Glutamatergic neuron (in vitro differentiated cells): ENCODE results near the gene EXOC4. TPM values are rescaled to one million over a fixed set of nuclear protein-coding genes. Genes with fewer than 3 reads are reported as not detected.

Experiments used
- DNase-seq: peaks from one replicate; pipeline ENCODE4 v3.0.0; 2022
- H3K27ac Mint-ChIP-seq: one replicate; pipeline ENCODE4 v1.8.0; 2020; ENCODE audit warnings: mild to moderate bottlenecking, mixed read lengths, inconsistent platforms; ENCODE audit not compliant: unreplicated experiment
- H3K27me3 Mint-ChIP-seq: one replicate; pipeline ENCODE4 v1.8.0; 2020; ENCODE audit warnings: mild to moderate bottlenecking, moderate library complexity, mixed read lengths, inconsistent platforms; ENCODE audit not compliant: unreplicated experiment
- H3K36me3 Mint-ChIP-seq: one replicate; pipeline ENCODE4 v1.8.0; 2020; ENCODE audit warnings: mild to moderate bottlenecking, mixed read lengths, inconsistent platforms; ENCODE audit not compliant: unreplicated experiment
- H3K4me1 Mint-ChIP-seq: one replicate; pipeline ENCODE4 v1.8.0; 2020; ENCODE audit warnings: mild to moderate bottlenecking, low read depth, mixed read lengths, inconsistent platforms; ENCODE audit not compliant: unreplicated experiment
- H3K4me3 Mint-ChIP-seq: one replicate; pipeline ENCODE4 v1.8.0; 2020; ENCODE audit warnings: mild to moderate bottlenecking, mixed read lengths, inconsistent platforms; ENCODE audit not compliant: unreplicated experiment
- H3K9me3 Mint-ChIP-seq: one replicate; pipeline ENCODE4 v1.8.0; 2020; ENCODE audit warnings: mild to moderate bottlenecking, moderate library complexity, mixed read lengths, inconsistent platforms; ENCODE audit not compliant: unreplicated experiment
- total RNA-seq: library from RNA; stranded (reverse); fragmentation: NEBNext Ultra II Directional; extraction: Animal tissue kit (Norgen Biotek cat#: 25700); gene quantifications from one replicate; pipeline ENCODE4 v1.2.1, GENCODE V29; 2021; ENCODE audit not compliant: unreplicated experiment
- TF ChIP-seq, protein P1 (sequence below): fragments of 200-600 bp; sonication (generic); IDR thresholded peaks from one replicate; pipeline ENCODE4 v1.5.0; 2021; ENCODE audit not compliant: partially characterized antibody, unreplicated experiment

Gene EXOC4
- total RNA-seq, 1 donor from 2014 or later = 73.8 TPM

DNA sequence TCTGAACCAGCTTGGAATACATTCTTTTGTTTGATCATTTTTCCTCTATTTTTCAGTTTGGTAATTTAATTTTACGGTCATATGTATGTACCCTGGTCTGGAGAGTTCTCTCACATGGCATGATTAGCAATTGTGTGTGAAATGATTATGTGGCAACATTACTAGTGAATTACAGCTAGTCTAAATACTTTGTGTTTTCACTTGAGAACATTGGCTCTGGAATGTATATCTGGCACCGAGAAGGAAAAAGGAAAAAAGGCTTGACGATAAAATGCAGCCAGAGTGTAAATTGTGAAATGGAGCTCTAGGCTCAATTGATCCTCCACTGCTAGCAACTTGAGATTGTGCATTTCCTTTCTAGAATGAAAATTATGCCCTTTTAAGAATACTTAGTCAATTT is 397.2 kb downstream of the EXOC4 start:
- no peaks in the 10 kb centered on the region for H3K36me3 Mint-ChIP-seq
- TF ChIP-seq, protein P1, sequence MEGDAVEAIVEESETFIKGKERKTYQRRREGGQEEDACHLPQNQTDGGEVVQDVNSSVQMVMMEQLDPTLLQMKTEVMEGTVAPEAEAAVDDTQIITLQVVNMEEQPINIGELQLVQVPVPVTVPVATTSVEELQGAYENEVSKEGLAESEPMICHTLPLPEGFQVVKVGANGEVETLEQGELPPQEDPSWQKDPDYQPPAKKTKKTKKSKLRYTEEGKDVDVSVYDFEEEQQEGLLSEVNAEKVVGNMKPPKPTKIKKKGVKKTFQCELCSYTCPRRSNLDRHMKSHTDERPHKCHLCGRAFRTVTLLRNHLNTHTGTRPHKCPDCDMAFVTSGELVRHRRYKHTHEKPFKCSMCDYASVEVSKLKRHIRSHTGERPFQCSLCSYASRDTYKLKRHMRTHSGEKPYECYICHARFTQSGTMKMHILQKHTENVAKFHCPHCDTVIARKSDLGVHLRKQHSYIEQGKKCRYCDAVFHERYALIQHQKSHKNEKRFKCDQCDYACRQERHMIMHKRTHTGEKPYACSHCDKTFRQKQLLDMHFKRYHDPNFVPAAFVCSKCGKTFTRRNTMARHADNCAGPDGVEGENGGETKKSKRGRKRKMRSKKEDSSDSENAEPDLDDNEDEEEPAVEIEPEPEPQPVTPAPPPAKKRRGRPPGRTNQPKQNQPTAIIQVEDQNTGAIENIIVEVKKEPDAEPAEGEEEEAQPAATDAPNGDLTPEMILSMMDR = no peak
- DNase-seq = no peak
- no peak overlapping the region for H3K4me3 Mint-ChIP-seq
- no peak overlapping the region for H3K27ac Mint-ChIP-seq
- peaks cover 4% of the 10 kb centered on the region for H3K4me1 Mint-ChIP-seq
- no peaks in the 10 kb centered on the region for H3K9me3 Mint-ChIP-seq
- H3K27me3 Mint-ChIP-seq = no peaks in the 10 kb centered on the region

DNA sequence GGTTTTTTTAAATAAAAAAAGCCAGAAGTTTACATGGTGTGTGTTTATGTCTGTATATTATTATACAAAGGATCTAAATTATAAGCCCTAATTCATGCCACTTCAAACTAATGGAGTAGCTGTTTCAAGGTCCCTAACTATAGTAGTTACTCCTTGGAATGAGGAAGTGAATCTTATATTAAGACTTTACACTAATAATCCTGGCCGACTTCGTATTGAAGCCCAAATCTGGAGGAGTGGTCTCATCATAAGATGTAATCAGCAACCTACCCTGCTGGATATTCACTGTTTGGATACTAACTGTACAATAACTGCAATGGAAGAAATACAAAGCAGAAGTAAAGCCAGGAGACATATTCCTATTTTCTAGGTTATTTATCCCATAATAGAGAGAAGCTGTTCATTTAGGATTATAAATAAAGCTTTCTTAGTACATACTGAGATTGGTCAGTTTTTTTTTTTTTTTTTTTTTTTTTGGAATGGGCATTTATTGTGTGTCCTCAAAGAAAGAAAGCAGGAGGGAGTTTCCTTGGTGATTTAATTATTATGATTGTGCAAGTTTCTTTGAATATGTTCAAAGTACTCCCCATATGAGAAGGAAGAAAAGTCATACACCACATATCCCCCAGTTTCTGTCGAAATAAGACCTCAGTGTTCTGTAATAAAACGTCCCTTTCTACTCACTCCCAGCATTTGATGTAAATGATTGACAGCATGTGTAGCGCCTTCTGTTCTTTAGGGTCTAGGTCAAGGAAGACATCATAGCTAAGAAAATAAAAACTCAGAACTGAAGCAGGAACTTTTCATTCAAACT is 397.8 kb downstream of the EXOC4 start:
- Mint-ChIP-seq H3K4me3 (no peak overlapping the region), H3K36me3 (no peaks in the 10 kb centered on the region), H3K27ac (no peak overlapping the region), H3K4me1 (peaks cover 4% of the 10 kb centered on the region), H3K27me3 (no peaks in the 10 kb centered on the region), H3K9me3 (no peaks in the 10 kb centered on the region)
- TF ChIP-seq, protein P1 = no peak
- DNase-seq = no peak

DNA sequence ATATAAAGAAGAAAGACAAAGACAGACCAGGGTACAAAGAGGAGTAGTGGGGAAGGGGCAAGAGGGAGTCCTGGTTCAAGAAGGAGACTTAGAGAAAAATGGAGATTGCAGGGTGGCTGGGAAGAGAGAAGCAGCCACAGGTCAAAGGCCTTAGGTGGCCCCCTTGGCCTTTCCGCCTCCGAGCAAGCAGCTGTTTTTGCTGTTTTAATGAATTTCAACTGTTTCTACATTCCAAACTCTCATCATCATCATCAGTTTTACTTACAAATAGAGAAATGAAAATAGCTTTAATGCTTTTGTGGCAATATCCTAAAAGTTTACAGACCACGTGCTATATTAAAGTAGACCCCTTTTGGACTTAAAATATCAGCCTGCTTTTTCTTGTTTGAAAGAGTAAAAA is 399.7 kb downstream of the EXOC4 start:
- no peaks in the 10 kb centered on the region for H3K27me3 Mint-ChIP-seq
- no peaks in the 10 kb centered on the region for H3K9me3 Mint-ChIP-seq
- no peak overlapping the region for H3K4me3 Mint-ChIP-seq
- no peaks in the 10 kb centered on the region for H3K36me3 Mint-ChIP-seq
- peaks cover 6% of the 10 kb centered on the region for H3K4me1 Mint-ChIP-seq
- no peak overlapping the region for H3K27ac Mint-ChIP-seq
- DNase-seq = no peak
- TF ChIP-seq, protein P1 = no peak

DNA sequence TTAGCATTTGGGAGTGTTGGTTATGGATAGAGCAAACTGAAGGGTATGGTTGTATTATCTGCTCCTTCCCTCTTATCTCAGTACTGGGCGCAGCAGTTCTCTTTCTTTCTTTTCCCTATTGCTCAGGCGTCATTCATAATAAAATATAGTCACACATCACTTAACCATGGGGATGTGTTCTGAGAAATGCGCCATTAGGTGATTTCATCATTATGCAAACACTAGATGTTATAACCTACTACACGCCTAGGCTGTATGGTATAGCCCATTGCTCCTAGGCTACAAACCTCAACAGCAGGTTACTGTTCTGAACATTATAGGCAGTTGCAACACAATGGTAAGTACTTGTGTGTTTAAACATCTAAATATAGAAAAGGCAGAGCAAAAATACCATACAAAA is 401.7 kb downstream of the EXOC4 start:
- TF ChIP-seq, protein P1 = no peak
- Mint-ChIP-seq H3K27ac (no peak overlapping the region), H3K36me3 (no peaks in the 10 kb centered on the region)

DNA sequence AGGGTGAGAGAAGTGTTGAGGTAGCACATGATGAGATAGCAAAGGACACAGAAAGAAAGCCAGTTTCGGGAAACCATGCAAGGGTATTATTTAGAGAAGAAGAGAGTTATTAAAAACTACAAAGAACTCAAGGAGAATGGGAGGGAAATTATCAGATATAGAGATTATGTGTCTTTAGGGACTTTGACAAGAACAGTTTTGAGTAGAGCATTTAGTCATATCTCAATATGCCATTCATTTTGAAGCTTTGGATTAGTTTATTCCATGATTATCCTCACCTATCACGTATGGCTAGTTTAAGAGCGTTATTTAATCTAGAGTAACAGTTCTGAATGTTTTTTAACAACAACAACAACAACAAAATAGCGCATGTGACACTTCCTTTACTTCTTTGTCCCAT is 409.4 kb downstream of the EXOC4 start:
- Mint-ChIP-seq H3K4me3 (no peak overlapping the region), H3K4me1 (peaks cover 6% of the 10 kb centered on the region), H3K9me3 (peaks cover 2% of the 10 kb centered on the region), H3K27ac (no peak overlapping the region), H3K27me3 (no peaks in the 10 kb centered on the region), H3K36me3 (no peaks in the 10 kb centered on the region)
- DNase-seq = no peak
- TF ChIP-seq, protein P1 = no peak

More for the DNA sequence above, 401.7 kb downstream of the EXOC4 start:
- H3K4me3 Mint-ChIP-seq = no peak overlapping the region
- no peak for DNase-seq
- H3K9me3 Mint-ChIP-seq = no peaks in the 10 kb centered on the region
- H3K4me1 Mint-ChIP-seq = peaks cover 11% of the 10 kb centered on the region
- H3K27me3 Mint-ChIP-seq = no peaks in the 10 kb centered on the region
